ENCODE measurements around the gene EPB41L4B.

- TF ChIP-seq CTCF (IDR thresholded peaks at IDR 0.05): no peak
- no peak for TF ChIP-seq POLR2A (IDR thresholded peaks at IDR 0.05)
These were observed 48.4 kb upstream of the EPB41L4B start for GRCh38 chr9:109369285-109369684.
